GM19372 (cell line): Measurements from ENCODE around the gene KRTAP10-2.
"Not testable (repeated sequence)": the region's sequence is repeated elsewhere in the genome, so short reads cannot be mapped to it uniquely, and the experiment has no call there.

ENCODE experiments used
- ATAC-seq: cut with Tn5 transposase; IDR thresholded peaks from one replicate; pipeline ENCODE4 v1.9.1; 2021; ENCODE audit warnings: mild to moderate bottlenecking, low read depth, moderate library complexity; ENCODE audit not compliant: unreplicated experiment

KRTAP10-2 gene

GRCh38 chr21:44568667-44569556 lies 17.6 kb upstream of the KRTAP10-2 start:
- no peak for ATAC-seq

GRCh38 chr21:44568261-44568660 lies 17.0 kb upstream of the KRTAP10-2 start:
- ATAC-seq, result no peak

GRCh38 chr21:44567481-44568171 lies 16.3 kb upstream of the KRTAP10-2 start:
- no peak for ATAC-seq

GRCh38 chr21:44566403-44566802 lies 15.1 kb upstream of the KRTAP10-2 start:
- no peak for ATAC-seq

- no peak for ATAC-seq
Observed at GRCh38 chr21:44564886-44565598, 13.7 kb upstream of the KRTAP10-2 start.

- no peak for ATAC-seq
Observed at GRCh38 chr21:44564099-44564498, 12.8 kb upstream of the KRTAP10-2 start.

GRCh38 chr21:44558695-44559094 lies 7.4 kb upstream of the KRTAP10-2 start, which contains the start of gene KRTAP10-3:
Gene KRTAP10-3, minus strand, starts transcription at chr21:44558795. Its CDS starts 80 bp downstream, at chr21:44558715.
- no peak for ATAC-seq

- not testable (repeated sequence) for ATAC-seq
Observed at GRCh38 chr21:44558329-44558675, 7.0 kb upstream of the KRTAP10-2 start.

- no peak for ATAC-seq
Observed at GRCh38 chr21:44557491-44558328, 6.4 kb upstream of the KRTAP10-2 start.

- no peak for ATAC-seq
Observed at GRCh38 chr21:44556879-44557278, 5.6 kb upstream of the KRTAP10-2 start.

GRCh38 chr21:44555200-44555875 lies 4.0 kb upstream of the KRTAP10-2 start:
- ATAC-seq, result no peak

- no peak for ATAC-seq
Observed at GRCh38 chr21:44552681-44553080, 1.4 kb upstream of the KRTAP10-2 start.

GRCh38 chr21:44552136-44552535 lies 831 bp upstream of the KRTAP10-2 start:
- ATAC-seq, result no peak

- ATAC-seq, result no peak
Observed at GRCh38 chr21:44550807-44551206, 498 bp downstream of the KRTAP10-2 start.

GRCh38 chr21:44550285-44550684 lies 1.0 kb downstream of the KRTAP10-2 start:
- not testable (repeated sequence) for ATAC-seq

- no peak for ATAC-seq
Observed at GRCh38 chr21:44549525-44550211, 1.6 kb downstream of the KRTAP10-2 start.

- ATAC-seq, result no peak
Observed at GRCh38 chr21:44548922-44549321, 2.4 kb downstream of the KRTAP10-2 start.

- no peak for ATAC-seq
Observed at GRCh38 chr21:44548381-44548780, 2.9 kb downstream of the KRTAP10-2 start.
